Germinal center (tissue), 1 donor: ENCODE data around the gene EPHA2.
"Not testable (repeated sequence)": the region's sequence is repeated elsewhere in the genome, so short reads cannot be mapped to it uniquely, and the experiment has no call there.

Experiments used
- DNase-seq: peaks from one replicate; pipeline ENCODE4 v3.0.0; 2012; ENCODE audit warnings: mixed read lengths, low spot score

The EPHA2 gene

GRCh38 chr1:16119504-16119903, 36.4 kb downstream of the EPHA2 start:
- DNase-seq: no peak

DNA sequence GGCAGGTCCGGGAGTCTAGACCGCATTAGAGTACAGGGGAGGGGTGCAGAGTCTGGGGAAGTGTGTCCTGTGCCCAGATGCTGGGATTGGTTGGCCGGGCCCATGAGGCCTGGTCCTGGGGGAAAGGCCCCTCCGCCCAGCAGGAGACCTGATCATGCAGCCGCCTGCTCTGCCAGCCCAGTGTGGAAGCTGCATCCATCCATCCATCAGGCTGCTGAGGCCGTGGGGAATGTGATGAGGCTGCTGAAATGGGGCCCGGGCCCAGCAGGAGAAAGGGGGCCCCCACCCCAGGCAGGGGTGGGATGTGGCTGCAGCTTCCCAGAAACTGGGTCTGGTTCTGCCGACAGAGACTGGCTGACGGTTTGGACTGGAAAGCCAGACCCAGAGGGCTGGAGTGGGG, 37.2 kb downstream of the EPHA2 start:
- DNase-seq: no peak

DNA sequence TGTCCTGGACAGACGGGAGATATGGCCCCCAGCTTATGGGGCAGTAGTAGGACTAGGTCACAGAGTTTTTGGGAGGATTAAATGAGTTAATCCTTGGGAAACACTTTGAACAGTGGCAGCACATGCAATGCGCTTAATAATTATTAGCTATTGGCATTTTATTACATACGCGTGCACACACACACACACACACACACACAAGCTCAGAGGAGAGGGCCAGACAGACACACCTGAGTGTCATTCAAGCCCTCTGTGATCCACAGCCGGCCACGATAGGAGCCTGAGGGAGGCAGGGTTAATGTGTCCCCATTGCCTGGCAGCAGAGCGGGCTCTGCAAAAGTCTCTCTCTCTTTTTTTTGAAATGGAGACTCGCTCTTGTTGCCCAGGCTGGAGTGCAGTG, 37.9 kb downstream of the EPHA2 start:
- DNase-seq: no peak

DNA sequence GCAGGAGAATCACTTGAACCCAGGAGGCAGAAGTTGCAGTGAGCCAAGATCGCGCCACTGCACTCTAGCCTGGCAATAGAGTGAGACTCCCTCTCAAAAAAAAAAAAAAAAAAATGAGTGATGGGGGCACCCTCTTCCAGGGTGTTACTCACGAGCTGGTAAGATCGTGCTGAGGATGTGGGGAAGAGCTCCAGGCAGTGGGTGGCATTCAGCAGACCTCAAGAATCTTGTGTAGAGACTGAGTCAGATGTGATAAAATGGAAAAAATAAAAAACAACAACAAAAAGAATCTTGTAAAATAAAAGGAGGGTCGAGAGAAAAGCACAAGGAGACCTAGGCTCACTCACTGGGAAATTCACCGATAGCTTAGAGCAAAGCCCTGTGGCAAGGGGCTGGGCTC, 38.5 kb downstream of the EPHA2 start:
- no peak for DNase-seq

DNA sequence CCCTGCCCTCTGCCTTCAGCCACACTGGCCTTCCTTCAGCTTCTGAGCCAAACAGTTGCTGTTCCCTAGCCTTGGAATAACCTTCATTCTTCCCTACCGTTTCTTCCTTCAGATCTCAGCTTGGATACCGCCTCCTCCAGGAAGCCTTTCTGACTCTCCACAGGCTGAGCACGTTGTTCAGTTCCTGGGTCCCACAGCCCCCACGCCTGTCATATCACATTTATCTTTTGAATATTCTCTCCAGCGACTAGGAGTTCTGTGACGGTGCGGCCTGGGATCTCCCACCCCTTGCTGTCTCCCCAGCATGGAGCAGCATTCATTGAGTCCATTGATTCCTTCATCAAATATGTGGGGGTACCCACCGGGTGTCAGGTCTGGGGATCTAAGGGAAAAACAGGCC, 39.2 kb downstream of the EPHA2 start:
- DNase-seq: no peak

DNA sequence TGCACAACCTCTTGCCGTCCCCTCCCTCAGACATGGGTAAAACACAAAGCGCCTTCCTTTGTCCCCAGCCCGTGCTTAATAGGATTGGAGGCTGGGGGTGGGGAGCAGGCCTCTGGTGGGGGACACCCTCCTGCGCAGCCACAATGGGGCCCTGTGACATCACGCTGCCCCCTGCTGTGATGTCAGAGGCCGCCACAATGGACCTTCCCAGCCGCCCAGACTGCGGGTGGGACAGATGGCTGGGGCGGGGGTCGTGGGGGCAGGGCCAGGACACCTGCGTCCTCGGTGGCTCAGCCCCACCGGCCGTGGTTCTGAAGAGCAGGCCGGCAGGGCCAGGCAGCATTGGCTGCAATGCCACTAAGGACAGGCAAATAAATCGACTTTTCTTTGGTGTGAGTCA, 39.9 kb downstream of the EPHA2 start:
- DNase-seq: no peak

GRCh38 chr1:16115468-16115983, 40.3 kb downstream of the EPHA2 start:
- DNase-seq: no peak

DNA sequence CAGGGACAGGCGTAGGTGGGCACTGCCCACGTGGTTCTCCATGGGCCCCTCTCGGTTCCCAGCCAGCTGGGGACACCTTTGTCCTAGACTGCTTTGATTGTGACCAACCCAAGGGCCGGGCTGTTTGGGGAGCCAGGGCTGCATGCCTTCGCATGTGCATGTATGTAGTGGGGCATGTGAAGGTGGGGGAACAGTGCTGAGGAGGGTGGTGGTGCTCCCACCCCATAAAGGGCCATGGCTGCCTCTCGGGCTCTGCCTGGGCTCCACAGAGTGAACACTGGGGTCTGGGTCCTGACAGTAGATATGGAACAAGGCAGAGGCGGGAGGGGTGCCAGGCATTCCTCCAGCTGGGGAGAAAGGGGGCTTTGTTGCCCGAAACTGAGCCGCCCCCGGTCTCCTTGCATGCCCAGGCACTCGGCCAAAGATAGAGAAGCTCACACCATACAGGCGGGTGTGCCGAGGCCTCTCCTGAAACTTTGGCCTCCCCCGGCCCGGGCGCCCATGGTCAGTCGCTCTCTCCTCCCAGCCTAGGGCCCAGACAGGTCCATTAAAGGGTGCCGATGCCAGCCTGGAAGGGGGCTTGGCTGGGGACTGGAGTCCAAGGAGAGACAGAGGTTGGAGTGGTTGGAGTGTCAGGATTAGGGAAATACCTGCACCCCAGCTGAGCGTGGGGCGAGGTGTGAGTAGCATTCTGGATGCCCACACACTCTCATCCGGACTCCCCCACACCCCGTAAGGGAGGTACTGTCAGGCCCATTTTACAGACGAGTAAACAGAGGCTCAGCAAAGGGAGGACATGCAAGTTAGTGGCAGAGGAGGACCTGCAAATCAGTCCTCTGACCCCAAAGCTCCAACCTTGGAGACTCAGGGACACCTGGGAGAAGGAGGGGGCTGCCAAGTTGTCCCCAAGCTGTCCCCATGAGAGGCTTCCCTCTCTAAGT, 41.1 kb downstream of the EPHA2 start:
- no peak for DNase-seq

DNA sequence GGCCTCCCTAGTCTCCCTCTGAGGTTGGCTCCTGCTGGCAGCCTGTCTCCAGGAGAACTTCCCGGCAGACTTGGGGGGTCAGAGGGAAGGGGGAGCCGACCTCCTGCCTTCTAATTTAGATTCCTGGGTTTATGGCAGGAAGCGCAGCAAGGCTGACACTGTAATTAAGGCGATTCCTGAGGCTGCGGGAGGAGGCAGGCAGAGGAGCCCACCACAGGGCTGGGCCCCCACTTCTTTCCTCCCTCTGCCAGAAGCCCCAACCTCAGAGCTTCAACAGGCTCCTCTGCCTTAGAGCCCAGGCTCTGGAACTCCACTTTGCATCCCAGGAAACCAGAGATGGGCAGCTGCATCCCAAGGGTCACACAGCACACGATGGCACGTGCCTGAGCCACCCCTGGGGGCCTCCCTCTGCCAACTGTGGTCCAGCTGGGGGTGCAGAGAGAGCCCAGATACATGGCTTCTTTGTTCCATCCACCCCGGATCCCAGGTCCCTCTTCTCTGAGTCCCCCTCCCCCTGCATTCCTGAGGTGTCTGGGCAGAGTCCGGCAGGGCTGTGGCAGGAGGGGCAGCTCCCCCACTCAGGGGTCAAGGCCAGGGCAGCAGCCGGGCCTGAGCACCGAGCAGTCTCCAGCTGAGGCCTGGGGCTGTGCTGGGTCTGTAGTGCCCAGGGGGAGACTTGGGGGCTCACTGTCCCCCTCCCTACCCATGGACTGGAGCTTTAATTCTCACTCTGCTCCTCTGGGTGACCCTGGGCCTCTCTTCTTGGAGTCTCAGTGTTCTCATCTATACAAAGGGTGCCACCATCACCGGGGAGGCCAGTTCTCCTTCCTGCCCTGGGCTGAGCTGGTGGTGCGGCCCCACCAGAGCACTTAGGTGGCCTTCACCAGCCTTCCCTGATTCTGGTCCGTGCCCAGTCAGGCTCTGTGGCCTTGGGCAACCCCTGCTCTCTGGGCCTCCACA, 43.0 kb downstream of the EPHA2 start:
- DNase-seq: no peak

- no peak for DNase-seq
Observed at GRCh38 chr1:16111771-16112595, 43.9 kb downstream of the EPHA2 start.

DNA sequence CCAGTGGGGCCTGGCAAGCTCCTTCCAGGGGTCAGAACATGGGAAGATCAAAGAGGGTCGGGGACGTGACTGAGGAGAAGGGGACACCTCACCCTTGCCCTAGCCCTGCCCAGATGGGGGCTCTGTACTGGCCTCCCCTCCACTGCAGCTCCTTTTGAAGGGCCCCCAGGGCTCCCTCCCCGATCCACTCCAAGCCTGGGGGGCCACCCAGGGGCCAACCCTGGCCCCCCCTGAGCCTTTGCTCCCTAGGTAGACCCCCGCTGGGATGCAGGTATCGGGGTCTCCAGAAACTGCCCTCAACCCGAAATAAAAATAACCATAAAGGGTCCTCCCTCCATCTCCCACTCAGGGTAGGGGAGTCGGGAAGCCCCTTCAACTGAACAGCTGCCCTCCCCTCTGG, 45.0 kb downstream of the EPHA2 start:
- DNase-seq: no peak

DNA sequence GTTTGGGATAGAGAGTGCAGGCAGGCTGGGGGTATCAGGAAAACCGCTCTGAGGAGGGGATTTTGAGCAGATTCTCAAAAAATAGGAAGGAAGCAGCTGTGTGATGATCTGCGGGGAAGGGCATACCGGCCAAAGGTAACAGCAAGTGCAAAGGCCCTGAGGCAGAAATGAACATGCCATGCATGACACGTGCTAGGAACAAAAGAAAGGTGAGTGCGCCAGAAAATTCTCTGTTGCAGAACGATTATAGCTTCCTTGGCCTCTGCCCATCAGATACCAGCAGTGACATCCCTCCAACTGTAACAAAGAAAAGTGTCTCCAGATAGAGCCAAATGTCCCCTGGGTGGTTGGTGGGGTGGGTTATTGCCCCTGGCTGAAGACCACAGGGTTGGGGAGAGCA, 45.4 kb downstream of the EPHA2 start:
- no peak for DNase-seq

DNA sequence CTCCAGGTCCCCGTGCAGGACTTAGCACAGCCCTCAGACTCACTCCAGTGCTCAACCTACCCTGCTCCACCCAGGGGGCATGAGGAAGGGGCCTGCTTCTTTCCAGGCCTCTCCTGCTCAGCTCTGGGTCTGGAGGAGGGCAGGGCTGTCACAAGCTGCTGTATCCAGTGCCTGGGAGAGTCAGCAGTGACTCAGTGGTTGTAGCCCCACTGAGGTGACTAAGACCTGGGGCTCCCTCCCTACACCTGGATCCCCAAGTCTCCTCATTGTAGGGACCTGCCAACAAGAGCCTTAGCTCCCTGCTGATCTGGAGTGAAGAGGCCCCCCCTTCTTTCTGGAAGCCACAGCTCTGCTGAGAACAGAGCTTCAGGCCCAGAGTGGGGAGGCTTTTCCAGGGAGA, 46.3 kb downstream of the EPHA2 start:
- DNase-seq: no peak

GRCh38 chr1:16107039-16107438, 48.8 kb downstream of the EPHA2 start:
- DNase-seq: not testable (repeated sequence)

- no peak for DNase-seq
Observed at GRCh38 chr1:16101623-16102022, 54.2 kb downstream of the EPHA2 start.

- DNase-seq: no peak
Observed at GRCh38 chr1:16099412-16099811, 56.5 kb downstream of the EPHA2 start.

GRCh38 chr1:16095447-16095846, 60.4 kb downstream of the EPHA2 start:
- no peak for DNase-seq

GRCh38 chr1:16094453-16095158, 61.3 kb downstream of the EPHA2 start:
- no peak for DNase-seq

DNA sequence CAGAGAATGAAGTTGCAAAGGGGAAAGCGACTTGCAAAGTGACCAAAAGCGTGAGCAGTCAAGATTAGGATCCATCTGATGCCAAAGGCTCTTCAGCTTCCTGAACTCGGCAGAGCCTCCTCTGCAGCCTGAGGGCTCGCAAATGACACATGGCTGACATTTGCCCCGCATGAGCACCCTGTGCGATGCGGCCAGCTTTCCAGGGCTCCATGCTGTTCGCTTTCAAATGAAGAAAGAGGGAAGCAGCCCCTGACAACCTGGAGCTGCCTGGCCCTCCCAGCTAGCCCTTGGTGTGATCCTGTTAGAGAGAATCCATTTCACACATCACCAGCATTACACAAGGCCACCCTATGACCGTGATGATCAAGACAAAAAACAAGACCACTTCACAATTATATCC, 62.3 kb downstream of the EPHA2 start:
- DNase-seq: no peak

DNA sequence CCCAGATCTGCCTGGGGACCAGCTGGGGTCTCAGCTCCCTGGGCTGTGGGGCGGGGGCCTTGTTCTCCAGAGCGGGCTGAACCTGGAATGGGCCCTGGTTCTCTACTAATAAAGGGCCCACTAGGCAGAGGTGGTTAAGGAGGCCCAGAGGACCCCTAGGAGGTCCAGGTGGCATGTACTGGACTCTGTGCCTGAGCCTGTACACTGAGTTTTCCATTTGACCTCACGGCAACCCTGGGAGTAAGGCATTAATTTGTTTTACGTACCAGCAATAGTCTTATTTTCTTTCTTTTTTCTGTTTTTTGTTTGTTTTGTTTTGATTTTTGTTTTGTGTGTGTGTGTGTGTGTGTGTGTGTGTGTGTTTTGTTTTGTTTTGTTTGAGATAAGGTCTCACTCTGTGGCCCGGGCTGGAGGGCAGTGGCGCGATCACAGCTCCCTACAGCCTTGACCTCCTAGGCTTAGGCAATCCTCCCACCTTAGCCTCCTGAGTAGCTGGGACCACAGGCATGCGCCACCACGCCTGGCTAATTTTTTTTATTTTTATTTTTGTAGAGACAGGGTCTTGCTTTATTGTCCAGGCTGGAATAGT, 62.9 kb downstream of the EPHA2 start:
- DNase-seq: no peak
